Measurements from ENCODE around the gene EFNA1. TPM values are rescaled to one million over a fixed set of nuclear protein-coding genes. Genes with fewer than 3 reads are reported as not detected.

EFNA1 gene
- total and polyA plus RNA-seq, 2 of the 4 experiments (the other 2 are of a cell fraction), result 0.90 to 1.6 TPM

DNA sequence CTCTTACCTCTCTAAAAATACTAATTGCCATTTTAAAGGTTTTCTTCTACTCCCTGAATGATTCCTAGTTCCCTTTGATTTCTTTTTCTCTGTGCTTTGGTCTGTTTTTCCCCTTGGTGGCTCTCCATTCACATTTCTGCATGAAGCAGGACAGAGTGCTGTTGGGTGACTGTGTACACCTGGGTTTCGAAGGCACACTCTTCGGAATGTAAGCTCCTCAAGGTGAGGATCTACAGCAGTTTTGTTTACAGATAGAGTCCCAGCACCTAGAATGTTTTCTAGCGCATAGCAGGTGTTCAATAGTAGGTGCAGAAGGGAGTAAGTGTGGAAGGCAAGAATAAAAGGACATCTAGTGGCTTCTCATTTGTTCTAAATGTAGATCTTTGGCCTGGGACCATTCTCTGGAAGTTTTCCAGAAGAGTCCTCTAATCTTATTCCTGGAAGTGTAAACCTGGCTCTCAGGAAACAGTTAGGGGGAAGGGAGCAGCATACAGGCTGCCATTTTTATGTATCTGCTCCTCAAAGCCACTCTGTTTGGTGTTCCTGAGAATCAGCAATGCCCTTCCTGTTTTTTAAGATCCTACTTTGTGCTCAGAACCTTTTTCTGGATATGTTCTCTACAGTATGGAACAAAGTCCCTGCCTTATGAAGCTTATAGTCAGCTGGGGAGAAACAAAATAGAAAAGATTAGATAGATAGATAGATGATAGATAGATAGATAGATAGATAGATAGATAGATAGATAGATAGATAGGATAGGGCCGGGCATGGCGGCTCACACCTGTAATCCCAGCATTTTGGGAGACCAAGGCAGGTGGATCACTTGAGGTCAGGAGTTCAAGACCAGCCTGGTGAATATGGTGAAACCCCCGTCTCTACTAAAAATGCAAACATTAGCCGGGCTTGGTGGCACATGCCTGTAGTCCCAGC lies 22.8 kb upstream of the EFNA1 start:
- Histone ChIP-seq H3K27me3 (ENCODE audit: control insufficient read depth, insufficient read depth, low read length) (peaks cover 41% of the 10 kb centered on the region), H3K9me1 (ENCODE audit: insufficient read depth, low read length) (no peaks in the 10 kb centered on the region), H2BK20ac (ENCODE audit: low read depth, low read length) (no peak overlapping the region), H3K9ac (ENCODE audit: low read depth, low read length) (no peak overlapping the region), H4K20me1 (ENCODE audit: insufficient read depth, low read length) (no peaks in the 10 kb centered on the region), H4K5ac (ENCODE audit: low read depth, low read length) (no peak overlapping the region), H3K14ac (replicated peaks; ENCODE audit: low read depth, low read length) (no peak overlapping the region), H3K4me2 (ENCODE audit: low read depth, low read length) (no peak overlapping the region), H2AK9ac (replicated peaks; ENCODE audit: low read depth, low read length, poor library complexity) (no peak overlapping the region), H2BK120ac (ENCODE audit: low read depth, low read length) (no peak overlapping the region), H2BK15ac (ENCODE audit: low read depth, low read length) (no peak overlapping the region), H3K36me3 (ENCODE audit: control insufficient read depth, insufficient read depth, low read length) (no peaks in the 10 kb centered on the region), H3K4me1 (ENCODE audit: control insufficient read depth, insufficient read depth, low read length) (no peaks in the 10 kb centered on the region), H2BK5ac (ENCODE audit: low read depth, low read length, poor library complexity, severe bottlenecking) (no peak overlapping the region), H3K4ac (ENCODE audit: low read depth, low read length) (no peak overlapping the region), H3K79me1 (ENCODE audit: low read depth in 1 of 2, low read length in 2 of 2) (no peaks in the 10 kb centered on the region), H3K18ac (ENCODE audit: low read depth, low read length) (no peak overlapping the region), H3K9me3 (ENCODE audit: control insufficient read depth, insufficient read depth, low read length) (no peaks in the 10 kb centered on the region), H2AK5ac (ENCODE audit: low read depth, low read length) (no peak overlapping the region), H3K4me3 (ENCODE audit: insufficient read depth, low read depth, low read length) (no peak overlapping the region), H2AFZ (replicated peaks; ENCODE audit: low read length, poor library complexity) (no peak overlapping the region), H4K91ac (ENCODE audit: insufficient read depth, low read depth, low read length) (no peak overlapping the region), H3K56ac (ENCODE audit: extremely low read depth, insufficient read depth, low read length) (no peak overlapping the region), H4K8ac (ENCODE audit: low read depth in 2 of 2, low read length in 2 of 2) (no peak overlapping the region), H3K23ac (ENCODE audit: low read depth, low read length) (no peak overlapping the region), H3K27ac (ENCODE audit: insufficient read depth, low read length) (no peak overlapping the region)
- 86% methylated on average over 3 of the region's 7 CpGs; no CpG with 5 or more reads in 1 of the 2 experiments for WGBS, 2 experiments (ENCODE audit: extremely low coverage in 2 of 2, insufficient read length in 1 of 2)
- ChIA-PET POLR2A (ENCODE audit: unreplicated experiment) (no interaction called here), CTCF (interaction anchor here (1.3 kb wide), 1 partner anchor 13 kb away, joined by 4 read pairs; no protein-coding TSS in a partner anchor)
- intact Hi-C loops (cut with micrococcal nuclease), result no loop called here
- BruUV-seq (replicated peaks), result no TSS peak
- ATAC-seq (ENCODE audit: low read depth) (no peak), DNase-seq (no peak)
- in situ Hi-C loops (cut with MboI; ENCODE audit: low sequenced_read_pairs), result no loop called here
- dilution Hi-C loops (cut with HindIII; ENCODE audit: low sequenced_read_pairs, unreplicated experiment), result no loop called here
- TF ChIP-seq MXI1 (IDR thresholded peaks at IDR 0.05; ENCODE audit: borderline replicate concordance, low read depth, low read length), result no peak
- no peak for TF ChIP-seq POLR2A (IDR thresholded peaks at IDR 0.05; ENCODE audit: low read depth, low read length)
- TF ChIP-seq, protein P1, sequence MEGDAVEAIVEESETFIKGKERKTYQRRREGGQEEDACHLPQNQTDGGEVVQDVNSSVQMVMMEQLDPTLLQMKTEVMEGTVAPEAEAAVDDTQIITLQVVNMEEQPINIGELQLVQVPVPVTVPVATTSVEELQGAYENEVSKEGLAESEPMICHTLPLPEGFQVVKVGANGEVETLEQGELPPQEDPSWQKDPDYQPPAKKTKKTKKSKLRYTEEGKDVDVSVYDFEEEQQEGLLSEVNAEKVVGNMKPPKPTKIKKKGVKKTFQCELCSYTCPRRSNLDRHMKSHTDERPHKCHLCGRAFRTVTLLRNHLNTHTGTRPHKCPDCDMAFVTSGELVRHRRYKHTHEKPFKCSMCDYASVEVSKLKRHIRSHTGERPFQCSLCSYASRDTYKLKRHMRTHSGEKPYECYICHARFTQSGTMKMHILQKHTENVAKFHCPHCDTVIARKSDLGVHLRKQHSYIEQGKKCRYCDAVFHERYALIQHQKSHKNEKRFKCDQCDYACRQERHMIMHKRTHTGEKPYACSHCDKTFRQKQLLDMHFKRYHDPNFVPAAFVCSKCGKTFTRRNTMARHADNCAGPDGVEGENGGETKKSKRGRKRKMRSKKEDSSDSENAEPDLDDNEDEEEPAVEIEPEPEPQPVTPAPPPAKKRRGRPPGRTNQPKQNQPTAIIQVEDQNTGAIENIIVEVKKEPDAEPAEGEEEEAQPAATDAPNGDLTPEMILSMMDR (conservative IDR thresholded peaks at IDR 0.05; ENCODE audit: low read depth, low read length), result no peak
- no peak for TF ChIP-seq RAD21 (IDR thresholded peaks at IDR 0.05; ENCODE audit: low read length)
- no peak for TF ChIP-seq CEBPB (IDR thresholded peaks at IDR 0.05; ENCODE audit: low read depth, low read length)
- TF ChIP-seq MAZ (IDR thresholded peaks at IDR 0.05; ENCODE audit: borderline replicate concordance, low read depth, low read length), result no peak
- TF ChIP-seq USF2 (IDR thresholded peaks at IDR 0.05; ENCODE audit: low read depth, low read length), result no peak
- no peak for TF ChIP-seq NFE2L2 (IDR thresholded peaks at IDR 0.05; ENCODE audit: low read depth, low read length)
- TF ChIP-seq SMC3 (IDR thresholded peaks at IDR 0.05; ENCODE audit: low read depth, low read length), result no peak
- TF ChIP-seq RFX5 (IDR thresholded peaks at IDR 0.05; ENCODE audit: low read depth, low read length), result no peak
- no peak for TF ChIP-seq MAFK (IDR thresholded peaks at IDR 0.05; ENCODE audit: low read depth, low read length)
- no peak for TF ChIP-seq CHD1 (IDR thresholded peaks at IDR 0.05; ENCODE audit: low read depth, low read length)
- TF ChIP-seq, protein P2, sequence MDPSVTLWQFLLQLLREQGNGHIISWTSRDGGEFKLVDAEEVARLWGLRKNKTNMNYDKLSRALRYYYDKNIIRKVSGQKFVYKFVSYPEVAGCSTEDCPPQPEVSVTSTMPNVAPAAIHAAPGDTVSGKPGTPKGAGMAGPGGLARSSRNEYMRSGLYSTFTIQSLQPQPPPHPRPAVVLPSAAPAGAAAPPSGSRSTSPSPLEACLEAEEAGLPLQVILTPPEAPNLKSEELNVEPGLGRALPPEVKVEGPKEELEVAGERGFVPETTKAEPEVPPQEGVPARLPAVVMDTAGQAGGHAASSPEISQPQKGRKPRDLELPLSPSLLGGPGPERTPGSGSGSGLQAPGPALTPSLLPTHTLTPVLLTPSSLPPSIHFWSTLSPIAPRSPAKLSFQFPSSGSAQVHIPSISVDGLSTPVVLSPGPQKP (IDR thresholded peaks at IDR 0.05; ENCODE audit: borderline replicate concordance, low read depth, low read length), result no peak
- no peak for TF ChIP-seq BHLHE40 (IDR thresholded peaks at IDR 0.05; ENCODE audit: low read depth, low read length)
- TF ChIP-seq FOS (IDR thresholded peaks at IDR 0.05; ENCODE audit: low read depth, low read length), result no peak
